GM20000 (cell line): Measurements from ENCODE around the gene RAB11B.

Experiments
- DNase-seq: peaks from one replicate; pipeline ENCODE4 v3.0.0; 2012; ENCODE audit warnings: low spot score
- TF ChIP-seq, protein P1 (sequence below): IDR thresholded peaks from 2 replicates; pipeline ENCODE4 v1.5.1; 2012; ENCODE audit warnings: mild to moderate bottlenecking, control low read depth; ENCODE audit errors: extremely low read depth, missing control alignments

The RAB11B gene

GRCh38 chr19:8451885-8452284 is 61.7 kb downstream of the RAB11B start:
- DNase-seq: no peak
- TF ChIP-seq, protein P1, sequence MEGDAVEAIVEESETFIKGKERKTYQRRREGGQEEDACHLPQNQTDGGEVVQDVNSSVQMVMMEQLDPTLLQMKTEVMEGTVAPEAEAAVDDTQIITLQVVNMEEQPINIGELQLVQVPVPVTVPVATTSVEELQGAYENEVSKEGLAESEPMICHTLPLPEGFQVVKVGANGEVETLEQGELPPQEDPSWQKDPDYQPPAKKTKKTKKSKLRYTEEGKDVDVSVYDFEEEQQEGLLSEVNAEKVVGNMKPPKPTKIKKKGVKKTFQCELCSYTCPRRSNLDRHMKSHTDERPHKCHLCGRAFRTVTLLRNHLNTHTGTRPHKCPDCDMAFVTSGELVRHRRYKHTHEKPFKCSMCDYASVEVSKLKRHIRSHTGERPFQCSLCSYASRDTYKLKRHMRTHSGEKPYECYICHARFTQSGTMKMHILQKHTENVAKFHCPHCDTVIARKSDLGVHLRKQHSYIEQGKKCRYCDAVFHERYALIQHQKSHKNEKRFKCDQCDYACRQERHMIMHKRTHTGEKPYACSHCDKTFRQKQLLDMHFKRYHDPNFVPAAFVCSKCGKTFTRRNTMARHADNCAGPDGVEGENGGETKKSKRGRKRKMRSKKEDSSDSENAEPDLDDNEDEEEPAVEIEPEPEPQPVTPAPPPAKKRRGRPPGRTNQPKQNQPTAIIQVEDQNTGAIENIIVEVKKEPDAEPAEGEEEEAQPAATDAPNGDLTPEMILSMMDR: no peak

- no peak for DNase-seq
- TF ChIP-seq, protein P1: no peak
Measured at GRCh38 chr19:8452446-8453123, 62.4 kb downstream of the RAB11B start.

GRCh38 chr19:8453616-8454015 is 63.5 kb downstream of the RAB11B start:
- TF ChIP-seq, protein P1: no peak
- no peak for DNase-seq
